Mammary epithelial cell (primary cell): ENCODE data around the gene SCAP.

Experiments
- CTCF ChIP-seq, 2 donors: IDR thresholded peaks in 1 of 2; conservative IDR thresholded peaks in 1 of 2; 2 replicates each; pipeline ENCODE4 v1.5.1; 2011 to 2012; ENCODE audit warnings: inconsistent platforms in 2 of 2, low read length in 2 of 2, mild to moderate bottlenecking in 2 of 2, control low read depth in 1 of 2, low read depth in 1 of 2; ENCODE audit not compliant: insufficient read depth in 1 of 2; ENCODE audit errors: extremely low read depth in 1 of 2
- EZH2 ChIP-seq: IDR thresholded peaks from 2 replicates; pipeline ENCODE4 v1.6.1; 2012; ENCODE audit warnings: low read length, inconsistent platforms, borderline replicate concordance

GRCh38 chr3:47495111-47495510, 19.4 kb upstream of the SCAP start:
- no peak for TF ChIP-seq CTCF (conservative IDR thresholded peaks at IDR 0.05 in 1 of 2, IDR thresholded peaks at IDR 0.05 in 1 of 2; ENCODE audit: extremely low read depth in 1 of 2, insufficient read depth in 1 of 2, low read depth in 1 of 2, low read length in 2 of 2)
- no peak for TF ChIP-seq EZH2
